ENCODE measurements around the gene DNAH8.
"Not testable (repeated sequence)": the region's sequence is repeated elsewhere in the genome, so short reads cannot be mapped to it uniquely, and the experiment has no call there.

DNAH8 gene

DNA sequence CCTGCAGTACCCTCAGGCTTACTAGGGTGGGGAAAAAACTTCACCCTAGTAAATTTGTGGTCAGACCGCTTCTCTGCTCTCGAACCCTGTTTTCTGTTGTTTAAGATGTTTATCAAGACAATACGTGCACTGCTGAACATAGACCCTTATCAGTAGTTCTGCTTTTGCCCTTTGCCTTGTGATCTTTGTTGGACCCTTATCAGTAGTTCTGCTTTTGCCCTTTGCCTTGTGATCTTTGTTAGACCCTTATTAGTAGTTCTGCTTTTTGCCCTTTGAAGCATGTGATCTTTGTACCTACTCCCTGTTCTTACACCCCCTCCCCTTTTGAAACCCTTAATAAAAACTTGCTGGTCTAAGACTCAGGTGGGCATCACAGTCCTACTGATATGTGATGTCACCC lies 15.4 kb upstream of the DNAH8 start:
- not testable (repeated sequence) for DNase-seq (ENCODE audit: low spot score)

DNA sequence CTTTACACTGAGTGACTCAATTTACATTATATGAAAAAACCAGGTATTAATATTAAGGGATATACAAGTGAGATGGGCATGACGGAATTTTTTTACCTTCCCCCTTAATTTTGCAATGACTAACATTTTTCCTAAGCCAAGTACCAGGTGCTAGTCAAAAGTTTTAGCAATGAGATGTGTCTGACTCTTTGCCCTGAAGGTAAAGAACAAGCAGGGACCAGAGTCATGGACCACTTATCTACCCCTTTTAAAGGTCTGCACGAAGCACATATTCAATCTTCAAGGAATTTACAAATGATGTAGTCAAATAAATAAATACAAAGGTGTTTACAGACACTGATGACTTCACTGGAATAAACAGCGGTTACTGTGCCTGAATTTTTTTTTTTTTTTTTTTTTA lies 13.6 kb upstream of the DNAH8 start:
- DNase-seq (ENCODE audit: low spot score), result no peak

- DNase-seq (ENCODE audit: low spot score), result peak; percentile 98
Measured at GRCh38 chr6:38702558-38703397, 12.3 kb upstream of the DNAH8 start, which contains the start of gene GLO1. TSS of gene GLO1 (minus strand) at chr6:38703145. CDS start at chr6:38703054, 91 bp downstream.

- DNase-seq (ENCODE audit: low spot score), result no peak
Measured at GRCh38 chr6:38703949-38704590, 11.0 kb upstream of the DNAH8 start.

GRCh38 chr6:38705924-38706323 lies 9.2 kb upstream of the DNAH8 start:
- DNase-seq (ENCODE audit: low spot score), result no peak

DNA sequence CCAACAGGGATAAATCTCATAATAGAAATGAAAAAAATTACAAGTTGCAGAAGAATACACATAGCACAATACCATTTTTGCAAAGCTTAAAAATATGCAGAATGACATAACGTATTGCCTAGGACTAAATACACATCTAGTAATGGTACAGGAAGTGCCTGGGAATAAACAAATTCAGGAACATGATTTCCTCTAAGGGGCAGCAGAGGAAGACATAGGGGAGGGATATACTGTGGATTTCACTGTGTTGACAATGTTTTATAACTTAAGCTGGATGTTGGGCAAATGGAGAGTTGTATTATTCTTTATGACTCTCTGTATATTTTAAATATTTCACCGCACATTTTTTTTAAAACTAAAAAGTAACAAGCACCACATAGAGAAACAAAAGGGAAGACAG lies 6.6 kb upstream of the DNAH8 start:
- no peak for DNase-seq (ENCODE audit: low spot score)

GRCh38 chr6:38713812-38714211 lies 1.3 kb upstream of the DNAH8 start:
- DNase-seq (ENCODE audit: low spot score), result peak; percentile 85

DNA sequence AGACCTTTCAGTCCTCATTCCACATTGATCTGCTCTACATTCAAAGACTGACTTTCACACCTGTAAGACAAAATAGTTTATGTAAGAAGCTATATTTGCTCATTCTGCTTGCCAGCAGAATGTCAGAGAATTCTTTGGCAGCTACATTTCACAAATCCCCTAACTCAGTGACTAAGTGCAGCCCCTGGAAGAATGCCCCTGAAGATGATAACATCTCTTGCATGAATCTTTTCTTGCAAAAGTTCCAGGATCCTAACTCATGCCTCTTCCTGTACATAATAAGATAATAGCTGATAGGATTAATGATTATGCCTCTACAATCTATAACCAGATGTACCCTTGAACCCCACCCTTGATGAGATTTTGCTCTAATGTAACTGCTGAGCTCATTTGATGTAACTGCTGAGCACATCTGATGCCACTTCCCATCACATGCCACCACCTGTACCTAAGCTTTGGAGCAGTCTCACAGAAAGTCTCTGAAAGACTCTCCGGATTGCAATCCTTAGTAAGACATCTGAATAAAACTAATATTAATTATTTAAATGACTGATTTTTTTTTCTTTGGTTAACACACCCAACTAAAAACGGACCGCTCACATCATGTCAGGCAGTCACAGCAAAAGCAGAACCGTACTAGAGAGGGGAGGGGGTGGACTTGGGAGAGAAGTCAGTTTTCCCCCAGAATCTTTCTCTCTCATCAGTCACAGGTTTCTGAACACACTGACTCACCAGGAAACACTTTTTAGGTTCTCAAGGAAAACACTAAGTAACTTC lies 684 bp upstream of the DNAH8 start:
- DNase-seq (ENCODE audit: low spot score), result peak; percentile 34

DNA sequence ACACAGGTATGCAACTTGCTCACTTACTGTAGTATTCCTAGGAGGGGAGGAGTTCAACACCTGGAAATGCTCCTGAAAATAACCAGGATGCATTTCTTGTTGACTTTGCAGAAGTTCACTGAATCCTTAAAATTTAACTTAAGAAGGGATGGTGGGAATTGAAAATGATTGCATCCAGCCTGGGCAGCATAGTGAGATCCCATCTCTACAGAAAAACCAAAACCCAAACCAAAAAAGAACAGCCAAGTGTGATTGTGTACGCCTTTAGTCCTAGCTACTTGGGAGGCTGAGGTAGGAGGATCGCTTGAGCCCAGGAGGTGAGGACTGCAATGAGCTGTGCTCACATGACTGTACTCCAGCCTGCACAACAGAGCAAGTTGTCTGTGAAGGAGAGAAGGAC lies 1.7 kb downstream of the DNAH8 start:
- DNase-seq (ENCODE audit: low spot score), result no peak

DNA sequence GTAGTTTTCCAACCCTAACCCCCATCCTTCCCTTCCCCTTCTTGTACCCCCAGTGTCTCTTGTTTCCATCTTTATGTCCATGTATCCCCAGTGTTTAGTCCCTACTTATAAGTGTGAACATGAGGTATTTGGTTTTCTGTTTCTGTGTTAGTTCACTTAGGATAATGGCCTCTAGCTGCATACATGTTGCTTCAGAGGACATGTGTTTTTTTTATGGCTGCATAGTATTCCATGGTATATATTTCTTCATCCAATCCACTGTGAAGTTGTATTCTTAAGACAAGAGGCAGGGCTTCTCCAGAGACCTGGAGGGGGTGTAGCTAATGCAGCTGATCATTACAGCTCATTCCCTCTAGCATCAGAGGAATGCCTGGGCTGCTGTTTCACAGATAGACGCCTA lies 4.2 kb downstream of the DNAH8 start:
- DNase-seq (ENCODE audit: low spot score), result no peak

- no peak for DNase-seq (ENCODE audit: low spot score)
Measured at GRCh38 chr6:38720295-38720694, 5.2 kb downstream of the DNAH8 start.

GRCh38 chr6:38722038-38722437 lies 6.9 kb downstream of the DNAH8 start:
- no peak for DNase-seq (ENCODE audit: low spot score)

- no peak for DNase-seq (ENCODE audit: low spot score)
Measured at GRCh38 chr6:38722727-38723334, 7.7 kb downstream of the DNAH8 start.

- DNase-seq (ENCODE audit: low spot score), result no peak
Measured at GRCh38 chr6:38723783-38724182, 8.7 kb downstream of the DNAH8 start.

DNA sequence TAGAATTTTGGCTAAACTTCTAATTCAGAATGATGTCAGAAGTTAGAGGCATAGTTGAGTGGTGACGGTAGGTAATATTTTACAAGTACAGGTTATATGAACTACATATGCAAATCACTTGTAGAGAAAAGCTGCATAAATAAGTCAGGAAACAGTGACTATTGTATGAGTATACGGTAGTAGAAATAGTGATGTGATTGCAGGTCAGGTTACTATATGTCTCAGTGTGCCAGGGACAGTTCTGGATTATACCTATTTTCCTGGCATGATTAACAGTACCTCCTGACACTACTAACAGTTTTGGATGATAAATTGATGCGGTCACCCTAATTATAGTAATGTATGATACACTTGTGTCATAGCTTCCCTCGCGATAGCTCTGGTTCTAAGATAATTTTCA lies 9.2 kb downstream of the DNAH8 start:
- DNase-seq (ENCODE audit: low spot score), result no peak

GRCh38 chr6:38725414-38726183 lies 10.5 kb downstream of the DNAH8 start:
- DNase-seq (ENCODE audit: low spot score), result peak; percentile 27

DNA sequence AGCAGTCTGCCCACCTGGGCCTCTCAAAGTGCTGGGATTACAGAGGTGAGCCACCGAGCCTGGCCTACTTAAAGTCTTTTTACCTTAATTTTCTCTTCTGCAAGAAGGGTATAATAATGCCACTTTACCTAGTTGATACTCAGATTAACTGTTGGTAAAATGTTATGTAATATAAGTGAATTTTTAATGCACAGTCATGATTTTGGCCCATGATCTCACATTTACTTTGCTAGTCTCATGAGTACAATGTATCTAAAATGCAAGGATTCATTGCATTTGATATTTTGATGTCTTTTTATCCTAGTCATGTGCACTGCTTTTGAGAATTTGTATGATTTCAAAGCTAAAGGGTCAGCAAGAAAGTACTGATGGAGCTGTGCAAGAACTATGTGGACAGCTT lies 13.1 kb downstream of the DNAH8 start:
- no peak for DNase-seq (ENCODE audit: low spot score)

DNA sequence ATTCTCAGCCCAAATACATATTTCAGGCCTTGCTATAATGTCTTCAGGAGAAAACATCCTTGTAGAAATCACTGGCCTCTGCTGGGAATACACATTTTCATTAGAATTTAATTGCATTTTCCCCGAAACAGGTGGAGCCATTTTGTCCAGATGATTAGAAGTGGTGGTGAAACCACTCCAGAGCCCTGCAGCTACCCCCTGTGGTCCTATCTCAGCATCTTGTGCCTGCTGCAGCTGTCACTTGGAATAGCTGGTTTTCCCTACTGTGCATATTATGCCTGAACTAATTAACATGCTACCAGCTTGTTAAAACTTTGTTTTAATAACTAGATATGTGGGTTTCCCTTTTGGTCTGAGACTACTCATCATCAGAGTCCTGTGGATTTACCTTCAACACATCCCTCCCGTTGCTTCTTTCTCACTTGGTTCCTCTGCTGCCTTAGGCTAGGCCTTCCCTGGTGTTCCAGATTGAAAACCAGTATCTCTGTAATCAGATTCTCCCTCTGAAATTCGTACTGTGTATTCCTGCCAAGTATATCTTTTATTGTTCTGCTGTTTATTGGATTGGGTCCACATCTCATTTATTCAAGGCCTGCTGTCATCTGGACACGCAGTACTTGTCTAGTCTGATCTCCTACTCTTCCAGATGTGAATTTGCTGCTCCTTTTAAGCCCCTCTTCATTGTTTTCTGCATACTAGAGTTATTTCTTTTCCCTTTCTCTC lies 15.2 kb downstream of the DNAH8 start:
- no peak for DNase-seq (ENCODE audit: low spot score)

- DNase-seq (ENCODE audit: low spot score), result no peak
Measured at GRCh38 chr6:38736951-38737350, 21.8 kb downstream of the DNAH8 start.

- DNase-seq (ENCODE audit: low spot score), result no peak
Measured at GRCh38 chr6:38738261-38738660, 23.1 kb downstream of the DNAH8 start.

- no peak for DNase-seq (ENCODE audit: low spot score)
Measured at GRCh38 chr6:38739532-38739931, 24.4 kb downstream of the DNAH8 start.

All from activated CD4-positive, alpha-beta T cell treated with anti-CD3 and anti-CD28 coated beads, Interleukin-2, Interleukin-4, amounts not matched to agents 100 ng/mL and 50 ng/mL, durations not matched to agents 16 hours and 8 hours (primary cell).